ENCODE measurements around the gene SMARCC1.

SMARCC1 gene

DNA sequence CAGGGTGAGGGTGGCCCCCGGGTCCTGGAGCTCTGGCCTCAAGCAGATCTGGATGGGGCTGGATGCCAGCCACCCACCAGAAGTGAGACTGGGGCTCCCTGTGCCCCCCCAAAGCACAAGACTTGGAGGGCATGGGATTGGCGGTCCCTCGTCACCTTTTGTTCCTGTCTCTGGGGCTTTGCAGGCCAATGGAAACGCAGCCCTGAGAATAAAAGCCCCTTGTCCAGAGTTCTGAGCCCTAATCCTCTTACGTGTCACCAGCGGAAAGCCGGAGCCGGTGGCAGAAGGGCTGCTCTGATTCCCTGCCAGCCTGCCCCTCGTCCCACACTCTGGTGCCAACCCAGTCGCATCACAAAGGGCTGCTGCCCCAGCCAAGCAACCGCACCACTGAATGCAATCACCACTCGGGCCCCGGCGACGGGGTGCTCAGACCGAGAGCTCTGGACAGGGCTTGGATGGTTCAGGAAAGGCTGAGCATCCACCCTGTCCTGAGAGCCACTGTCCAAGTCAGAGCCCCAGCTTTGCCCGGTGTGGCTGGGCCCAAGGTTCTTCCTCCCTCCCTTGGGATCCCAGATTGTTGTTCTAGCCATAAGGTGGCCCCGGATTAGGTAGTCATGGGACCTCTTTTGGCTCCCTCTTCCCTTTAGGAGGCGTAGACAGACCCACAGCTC lies 245.3 kb downstream of the SMARCC1 start:
- DNase-seq = no peak
